Activated T-cell treated with anti-CD3 and anti-CD28 coated beads for 24 hours (primary cell): Measurements from ENCODE around the gene LIN7A.
"Not testable (repeated sequence)": the region's sequence is repeated elsewhere in the genome, so short reads cannot be mapped to it uniquely, and the experiment has no call there.

Source experiments
- DNase-seq: peaks from one replicate; pipeline ENCODE4 v3.0.0-alpha.2; 2020; ENCODE audit warnings: low read depth

Gene LIN7A

DNA sequence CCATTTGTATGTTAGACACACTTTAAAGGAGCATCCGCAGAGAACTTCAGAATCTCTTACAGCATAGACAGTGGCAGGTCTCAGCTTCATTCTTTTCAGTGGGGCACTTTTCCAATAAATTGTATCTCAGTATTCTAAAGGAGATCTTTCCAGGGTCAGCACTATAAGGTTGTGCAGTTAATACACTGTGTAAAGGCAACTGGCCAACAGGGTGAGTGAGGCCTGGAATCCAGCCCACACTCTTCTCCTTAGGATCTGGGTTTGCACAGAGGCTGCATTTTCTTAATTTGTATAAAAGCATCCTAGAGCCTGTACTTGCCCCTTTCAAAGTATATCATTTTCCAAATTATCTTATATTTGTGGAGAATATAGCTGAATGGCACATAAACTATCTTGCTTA, 126.9 kb downstream of the LIN7A start:
- no peak for DNase-seq

- no peak for DNase-seq
These were observed 130.0 kb downstream of the LIN7A start for GRCh38 chr12:80807640-80808288.

DNA sequence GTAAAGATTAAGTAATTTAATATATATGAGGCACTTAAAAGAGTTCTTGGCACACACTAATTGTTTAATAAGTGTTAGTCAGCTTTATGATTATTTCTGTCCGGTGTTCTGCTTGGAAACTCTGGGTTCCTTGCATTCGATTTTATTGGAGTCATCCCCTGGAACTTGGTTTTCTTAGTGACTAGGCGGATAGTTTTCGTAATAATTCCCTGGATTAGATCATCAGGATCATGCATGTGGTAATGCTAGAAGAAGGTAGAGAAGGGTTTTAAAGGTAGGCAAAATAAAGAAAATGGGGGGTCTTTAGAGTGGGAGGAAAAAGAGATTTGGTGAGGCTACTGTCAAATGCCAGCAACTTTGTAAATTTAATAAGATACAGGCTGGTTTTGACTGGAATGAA, 132.6 kb downstream of the LIN7A start:
- DNase-seq: no peak

DNA sequence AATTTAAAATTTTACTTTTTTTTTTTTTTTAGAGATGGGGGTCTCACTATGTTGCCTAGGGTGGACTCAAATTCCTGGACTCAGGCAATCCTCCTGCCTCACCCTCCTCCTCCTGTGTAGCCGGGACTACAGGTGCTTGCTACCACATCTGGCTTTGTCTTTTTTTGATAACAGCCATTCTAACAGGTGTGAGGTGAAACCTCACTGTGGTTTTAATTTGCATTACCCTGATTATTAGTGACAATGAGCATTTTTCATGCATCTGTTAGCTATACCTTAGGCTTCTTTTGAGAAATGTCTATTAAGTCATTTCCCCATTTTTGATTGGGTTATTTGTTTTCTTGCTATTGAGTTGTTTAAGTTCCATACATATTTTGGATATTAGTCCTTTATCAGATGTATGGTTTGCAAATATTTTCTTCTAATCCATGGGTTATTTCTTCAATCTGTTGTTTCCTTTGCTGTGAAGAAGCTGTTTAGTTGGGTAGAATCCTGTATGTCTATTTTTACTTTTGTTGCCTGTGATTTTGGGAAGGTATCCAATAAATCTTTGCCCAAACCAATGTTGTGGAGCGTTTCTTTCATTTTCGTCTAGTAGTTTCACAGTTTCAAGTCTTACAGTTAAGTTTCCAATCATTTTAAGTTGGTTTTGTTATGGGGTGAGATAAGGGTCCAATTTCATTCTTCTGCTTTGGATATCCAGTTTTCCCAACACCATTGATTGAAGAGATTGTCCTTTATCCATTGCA, 134.9 kb downstream of the LIN7A start:
- no peak for DNase-seq

GRCh38 chr12:80798281-80798680, 139.5 kb downstream of the LIN7A start:
- DNase-seq: no peak

DNA sequence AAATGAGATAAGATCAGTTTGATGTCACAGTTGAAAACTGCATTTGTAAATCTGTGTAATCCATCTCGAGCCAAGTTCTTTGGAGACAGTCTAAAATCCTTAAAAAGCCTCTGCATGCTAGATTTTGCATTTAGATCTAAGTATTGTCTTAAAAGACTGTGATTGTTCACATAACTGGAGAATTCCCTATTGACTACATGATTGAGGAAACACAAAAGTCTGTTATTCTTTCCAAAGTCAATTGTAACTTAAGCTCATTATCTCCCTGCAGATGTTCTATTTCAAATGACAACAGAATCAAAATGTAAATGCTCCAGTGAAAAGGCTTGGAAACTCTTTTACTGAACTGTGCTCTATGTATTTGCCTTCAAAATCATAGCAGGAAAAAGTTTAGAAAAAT, 143.2 kb downstream of the LIN7A start:
- DNase-seq: no peak

GRCh38 chr12:80792861-80793260, 144.9 kb downstream of the LIN7A start:
- DNase-seq: no peak

GRCh38 chr12:80791863-80792262, 145.9 kb downstream of the LIN7A start:
- no peak for DNase-seq

DNA sequence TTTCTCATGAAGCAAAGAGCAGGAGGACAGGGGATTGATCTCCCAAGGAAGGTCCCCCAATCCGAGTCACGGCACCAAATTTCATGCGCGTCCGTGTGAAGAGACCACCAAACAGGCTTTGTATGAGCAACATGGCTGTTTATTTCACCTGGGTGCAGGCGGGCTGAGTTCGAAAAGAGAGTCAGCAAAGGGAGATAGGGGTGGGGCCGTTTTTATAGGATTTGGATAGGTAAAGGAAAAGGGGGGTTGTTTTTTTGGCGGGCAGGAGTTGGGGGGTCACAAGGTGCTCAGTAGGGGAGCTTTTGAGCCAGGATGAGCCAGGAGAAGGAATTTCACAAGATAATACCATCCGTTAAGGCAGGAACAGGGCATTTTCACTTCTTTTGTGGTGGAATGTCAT, 149.3 kb downstream of the LIN7A start:
- DNase-seq: not testable (repeated sequence)

GRCh38 chr12:80782963-80783470, 154.7 kb downstream of the LIN7A start:
- DNase-seq: not testable (repeated sequence)

GRCh38 chr12:80781313-80781712, 156.4 kb downstream of the LIN7A start:
- DNase-seq: no peak

DNA sequence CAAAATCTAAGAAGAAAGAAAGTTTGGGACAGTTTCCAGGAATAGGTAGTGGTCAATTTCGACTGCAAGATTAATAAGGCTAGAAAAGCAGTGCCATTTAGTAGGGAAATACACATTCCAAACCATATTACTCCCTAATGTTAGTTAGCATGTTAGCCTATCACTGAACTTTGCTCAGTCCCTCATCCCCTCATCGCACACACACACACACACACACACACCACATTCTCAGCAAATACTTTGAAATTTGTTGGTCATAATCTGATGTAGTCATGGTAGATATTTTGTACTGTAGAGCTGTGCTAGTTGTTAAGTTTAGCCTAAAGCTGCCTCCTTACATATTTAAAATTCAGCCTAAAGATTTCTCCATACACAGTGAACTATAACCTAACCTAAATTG, 157.0 kb downstream of the LIN7A start:
- no peak for DNase-seq

DNA sequence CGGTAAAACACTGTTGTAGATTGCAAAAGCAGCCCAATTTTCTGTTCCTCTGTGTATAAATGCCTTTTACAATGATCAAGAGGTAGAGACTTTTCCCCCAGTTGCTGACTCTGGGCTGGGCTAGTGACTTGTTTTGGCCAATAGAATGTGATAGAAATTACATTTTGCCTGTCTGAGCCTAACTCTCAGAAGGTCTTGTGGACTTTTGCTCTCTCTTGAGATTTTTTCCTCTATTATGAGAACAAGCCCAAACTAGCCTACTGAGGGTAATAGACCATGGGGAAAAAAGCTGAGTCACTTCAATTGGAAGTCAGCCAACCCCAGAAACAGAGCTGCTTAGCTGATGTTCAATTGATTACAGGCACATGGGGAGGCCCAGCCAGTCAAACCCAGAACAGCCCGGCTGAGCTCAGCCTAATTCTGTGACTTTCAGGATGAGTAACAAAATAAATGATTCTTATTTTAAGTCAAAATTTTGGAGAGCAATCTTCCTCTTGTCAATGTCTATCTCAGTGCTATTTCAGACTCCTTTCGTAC, 159.7 kb downstream of the LIN7A start:
- DNase-seq: no peak

GRCh38 chr12:80777587-80777986, 160.1 kb downstream of the LIN7A start:
- no peak for DNase-seq

GRCh38 chr12:80776706-80777105, 161.0 kb downstream of the LIN7A start:
- no peak for DNase-seq

GRCh38 chr12:80770958-80771357, 166.8 kb downstream of the LIN7A start:
- no peak for DNase-seq

DNA sequence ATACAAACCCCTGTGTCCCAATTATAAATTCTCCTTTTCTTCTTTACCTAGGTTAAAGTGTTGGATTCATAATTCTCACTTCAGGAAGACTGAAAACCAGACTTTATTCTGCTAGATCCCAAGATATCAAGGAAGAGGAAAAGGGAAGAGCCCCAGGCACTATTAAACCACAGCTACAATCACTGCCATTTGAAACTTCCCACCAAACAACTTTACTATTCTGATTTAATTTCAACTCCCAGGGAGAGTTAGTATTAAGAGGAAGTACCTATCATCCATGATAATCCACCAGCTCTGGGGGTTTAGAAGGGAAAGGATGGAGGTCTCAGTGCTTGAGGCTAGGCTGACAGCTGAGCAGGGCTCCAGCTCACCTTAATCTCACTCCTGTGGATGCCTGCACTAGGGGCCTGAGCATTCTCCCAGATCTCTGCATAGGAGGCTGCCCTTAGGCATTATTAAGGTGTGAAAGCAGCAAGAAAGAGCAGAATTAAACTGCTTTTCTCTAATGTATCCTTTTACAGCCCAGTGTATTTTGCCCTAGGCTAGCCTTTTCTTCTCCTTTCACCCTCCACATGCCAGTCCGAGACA, 168.1 kb downstream of the LIN7A start:
- no peak for DNase-seq

GRCh38 chr12:80766897-80767296, 170.8 kb downstream of the LIN7A start:
- DNase-seq: no peak

- DNase-seq: no peak
These were observed 171.5 kb downstream of the LIN7A start for GRCh38 chr12:80766210-80766609.

DNA sequence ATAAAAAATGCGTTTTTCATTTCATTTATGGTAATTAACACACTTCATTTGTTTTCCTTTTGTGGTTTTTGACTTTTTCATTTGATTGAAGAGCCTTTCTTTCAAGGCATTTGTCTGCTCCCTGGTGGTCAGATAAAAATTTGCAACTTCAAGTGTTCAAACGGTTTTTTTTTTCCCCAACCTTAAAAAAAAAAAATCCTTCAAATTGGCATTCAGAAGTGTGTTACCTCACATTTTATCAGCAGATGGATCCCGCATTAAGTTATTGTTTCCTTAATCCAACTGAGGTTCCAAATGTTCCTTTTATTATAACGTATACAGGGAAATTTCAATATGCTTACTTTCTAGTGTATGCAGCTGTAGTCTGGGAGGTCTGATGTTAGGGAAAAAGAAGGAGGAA, 173.9 kb downstream of the LIN7A start:
- no peak for DNase-seq

DNA sequence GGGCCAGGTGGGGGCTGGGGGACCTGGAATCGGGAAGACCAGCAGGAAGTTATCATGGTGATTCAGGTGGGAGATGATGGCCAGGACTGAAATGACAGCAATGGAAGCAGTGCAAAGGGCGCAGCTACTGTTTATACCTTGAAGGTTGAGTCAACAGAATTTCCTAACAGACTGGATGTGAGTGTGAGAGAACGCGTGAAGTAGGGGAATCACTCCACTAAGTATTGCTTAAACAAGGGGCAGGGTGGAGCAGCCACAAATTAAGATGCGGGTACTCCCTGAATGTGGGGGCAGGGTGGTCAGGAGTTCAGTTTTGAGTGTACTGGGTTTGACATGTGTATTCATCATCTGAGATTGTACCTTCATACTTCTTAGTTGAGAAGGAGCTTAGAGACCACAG, 175.9 kb downstream of the LIN7A start:
- no peak for DNase-seq

DNA sequence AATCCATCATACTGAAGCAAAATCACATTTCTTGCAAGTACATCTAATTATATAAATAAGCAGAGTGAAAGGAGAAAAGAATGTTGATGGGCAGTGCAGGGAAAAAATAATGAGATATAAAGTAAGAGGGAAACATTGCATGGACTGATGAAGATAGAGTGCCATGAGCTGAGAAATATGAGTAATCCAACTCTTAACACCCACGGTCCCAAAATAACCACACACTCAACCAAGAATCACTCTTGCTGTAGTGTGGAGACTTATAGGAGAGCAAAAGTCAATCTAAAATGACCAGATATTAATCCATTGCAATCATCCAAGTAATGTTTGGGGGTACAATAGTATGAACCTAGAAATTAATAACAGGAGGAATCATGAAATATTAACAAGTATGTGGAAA, 180.9 kb downstream of the LIN7A start:
- DNase-seq: no peak

- DNase-seq: no peak
These were observed 183.5 kb downstream of the LIN7A start for GRCh38 chr12:80754274-80754673.
